Liver (tissue), 9 donors: ENCODE results near the gene CENPL. TPM values are rescaled to one million over a fixed set of nuclear protein-coding genes. Genes with fewer than 3 reads are reported as not detected.

Experiments
- DNase-seq: peaks from one replicate; pipeline ENCODE4 v3.0.0-alpha.2; 2017; ENCODE audit warnings: low spot score
- H3K27ac ChIP-seq, 2 donors: one replicate each; pipeline ENCODE4 v1.7.0; 2013; ENCODE audit warnings: inconsistent platforms in 2 of 2, low read length in 2 of 2, control low read depth in 1 of 2, low read depth in 1 of 2, mild to moderate bottlenecking in 1 of 2
- H3K27me3 ChIP-seq, 4 donors: one replicate each; pipeline versions ENCODE4 v1.6.1 to v1.7.0; 2013; ENCODE audit warnings: low read length in 3 of 4, inconsistent platforms in 1 of 4, mild to moderate bottlenecking in 1 of 4, moderate library complexity in 1 of 4; ENCODE audit not compliant: control insufficient read depth in 4 of 4, insufficient read depth in 4 of 4
- H3K36me3 ChIP-seq, 4 donors: one replicate each; pipeline versions ENCODE4 v1.6.1 to v1.7.0; 2013; ENCODE audit warnings: low read length in 3 of 4, mild to moderate bottlenecking in 3 of 4, low read depth in 1 of 4, moderate library complexity in 1 of 4; ENCODE audit not compliant: control insufficient read depth in 4 of 4, insufficient read depth in 3 of 4
- H3K4me1 ChIP-seq, 4 donors: one replicate each; pipeline versions ENCODE4 v1.6.1 to v1.7.0; 2013; ENCODE audit warnings: low read length in 3 of 4, mild to moderate bottlenecking in 3 of 4, moderate library complexity in 1 of 4; ENCODE audit not compliant: control insufficient read depth in 4 of 4, insufficient read depth in 4 of 4
- H3K4me3 ChIP-seq, 3 donors: one replicate each; pipeline versions ENCODE4 v1.6.1 to v1.7.0; 2013; ENCODE audit warnings: low read length in 3 of 3, control low read depth in 1 of 3, low read depth in 1 of 3, mild to moderate bottlenecking in 1 of 3
- H3K9ac ChIP-seq, 2 donors: one replicate each; pipeline ENCODE4 v1.7.0; 2013; ENCODE audit warnings: low read length in 2 of 2, mild to moderate bottlenecking in 2 of 2, moderate library complexity in 2 of 2, control low read depth in 1 of 2, low read depth in 1 of 2
- H3K9me3 ChIP-seq, 4 donors: one replicate each; pipeline versions ENCODE4 v1.6.1 to v1.7.0; 2013; ENCODE audit warnings: low read length in 3 of 4; ENCODE audit not compliant: control insufficient read depth in 4 of 4
- CTCF ChIP-seq: fragments of 150-350 bp; IDR thresholded peaks from 2 replicates; pipeline ENCODE4 v1.5.1; 2017; ENCODE audit warnings: improper control_type of control experiment, low read depth, low read length; ENCODE audit not compliant: missing input control
- EGR1 ChIP-seq, 2 donors: IDR thresholded peaks; 2 replicates each; pipeline ENCODE4 v1.6.1; 2016 to 2018; ENCODE audit warnings: antibody characterized with exemption in 2 of 2, low read depth in 2 of 2
- FOXA1 ChIP-seq: IDR thresholded peaks from 2 replicates; pipeline ENCODE4 v1.6.1; 2016; ENCODE audit warnings: antibody characterized with exemption
- FOXA2 ChIP-seq: IDR thresholded peaks from 2 replicates; pipeline ENCODE4 v1.6.1; 2016; ENCODE audit warnings: antibody characterized with exemption
- GABPA ChIP-seq, 2 donors: IDR thresholded peaks in 1 of 2; conservative IDR thresholded peaks in 1 of 2; 2 replicates each; pipeline ENCODE4 v1.6.1; 2016; ENCODE audit warnings: antibody characterized with exemption in 2 of 2, mild to moderate bottlenecking in 1 of 2, moderate library complexity in 1 of 2
- HNF4A ChIP-seq, 2 donors: conservative IDR thresholded peaks; 2 replicates each; pipeline ENCODE4 v1.6.1; 2016; ENCODE audit warnings: antibody characterized with exemption in 2 of 2, mild to moderate bottlenecking in 2 of 2
- JUND ChIP-seq, 2 donors: IDR thresholded peaks; 2 replicates each; pipeline ENCODE4 v1.6.1; 2016; ENCODE audit warnings: antibody characterized with exemption in 2 of 2
- MAX ChIP-seq: IDR thresholded peaks from 2 replicates; pipeline ENCODE4 v1.6.1; 2016; ENCODE audit warnings: antibody characterized with exemption
- RAD21 ChIP-seq, 2 donors: IDR thresholded peaks; 2 replicates each; pipeline ENCODE4 v1.6.1; 2016; ENCODE audit warnings: antibody characterized with exemption in 2 of 2, mild to moderate bottlenecking in 2 of 2
- RXRA ChIP-seq, 2 donors: IDR thresholded peaks; 2 replicates each; pipeline ENCODE4 v1.6.1; 2017 to 2018; ENCODE audit warnings: antibody characterized with exemption in 2 of 2, mild to moderate bottlenecking in 1 of 2
- SP1 ChIP-seq: IDR thresholded peaks from 2 replicates; pipeline ENCODE4 v1.6.1; 2018; ENCODE audit warnings: antibody characterized with exemption, mild to moderate bottlenecking
- YY1 ChIP-seq: IDR thresholded peaks from 2 replicates; pipeline ENCODE4 v1.6.1; 2016; ENCODE audit warnings: antibody characterized with exemption, mild to moderate bottlenecking
- WGBS: extraction: QIAGEN DNeasy Blood & Tissue Kit; methylation state at CpG from one replicate; pipeline ENCODE4 v1.1.7; 2013; 5-methylcytosine and 5-hydroxymethylcytosine counted together
- polyA plus RNA-seq, 2 donors: library from polyadenylated mRNA; stranded (reverse) in 1 of 2; unstranded in 1 of 2; fragments of 200-250 nt in 1 of 2; fragments of >200 nt in 1 of 2; fragmentation: Nextera tagmentation in 1 of 2; extraction: Ambion mirVana in 1 of 2; gene quantifications; one replicate each; pipeline versions ENCODE4 v1.2.1 to v1.2.3, GENCODE V29; 2013 to 2015
- total RNA-seq, 2 donors: library from RNA; depleted of rRNA; stranded (reverse); fragments of >200 nt; gene quantifications; one replicate each; pipeline ENCODE4 v1.2.3, GENCODE V29; 2014
- TF ChIP-seq, protein P1 (sequence below): IDR thresholded peaks from 2 replicates; pipeline ENCODE4 v1.6.1; 2016; ENCODE audit warnings: antibody characterized with exemption, mild to moderate bottlenecking
- TF ChIP-seq, protein P2 (sequence below): IDR thresholded peaks from 2 replicates; pipeline ENCODE4 v1.6.1; 2016; ENCODE audit warnings: antibody characterized with exemption
- TF ChIP-seq, protein P3 (sequence below): IDR thresholded peaks from 2 replicates; pipeline ENCODE4 v1.6.1; 2016; ENCODE audit warnings: antibody characterized with exemption
- donor health status: healthy.
- donor health status: healthy.
- donor health status: healthy.
- donor health status: healthy.
- donor health status: healthy.

Gene CENPL
- total and polyA plus RNA-seq, 4 donors: 0.61 to 19.1 (median 1.2) TPM

DNA sequence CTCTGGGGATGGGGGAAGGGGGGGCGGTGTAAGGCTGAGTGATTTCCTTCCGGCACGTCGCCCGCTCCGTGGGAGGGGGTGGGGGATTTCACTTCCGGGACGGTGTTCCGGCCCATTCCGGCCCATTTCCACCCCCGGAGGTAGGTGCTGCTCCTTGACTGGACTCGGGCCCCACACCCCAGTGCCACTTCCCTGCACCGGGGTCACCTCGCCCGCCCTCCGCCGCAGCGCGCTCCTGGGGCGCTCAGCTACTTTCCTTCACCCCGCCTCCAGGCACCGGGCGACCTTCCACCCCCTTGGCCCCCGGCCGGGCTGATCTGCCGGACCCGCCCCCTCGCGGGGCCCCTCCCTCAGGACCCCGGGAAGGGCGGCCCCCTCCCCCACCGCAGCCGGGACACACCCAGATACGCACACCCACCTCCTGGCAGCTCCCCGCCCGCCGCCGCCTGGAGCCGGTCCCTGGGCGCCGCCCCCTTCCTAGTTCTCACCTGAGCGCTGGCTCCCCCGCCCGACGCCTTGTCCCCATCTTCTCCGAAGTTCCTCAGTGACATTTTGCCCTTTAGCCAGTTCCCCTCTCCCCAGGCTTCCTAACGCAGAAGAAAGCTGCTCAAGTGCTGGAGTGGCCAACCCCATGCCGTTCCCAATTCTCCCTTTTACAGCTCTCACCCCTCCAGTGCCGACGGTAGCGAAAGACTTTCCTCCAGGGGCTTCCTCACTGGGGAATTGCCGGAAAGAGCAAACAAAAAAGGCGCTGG is 43.8 kb upstream of the CENPL start, which contains the start of gene ZBTB37:
Gene ZBTB37, plus strand, starts transcription at position 115 of the 755 bp plus-strand sequence. CDS start 1,846 bp downstream, outside the sequence.
- peak within 1 kb of the TSS; percentile 77 to 79 for H3K9ac ChIP-seq
- peaks cover 2 to 22% (median 12%) of the 10 kb centered on the region in 4 donors for H3K4me1 ChIP-seq
- peak within 1 kb of the TSS; percentile 81 to 98 for H3K27ac ChIP-seq
- peak within 1 kb of the TSS; percentile 79 to 92 (median 84) for H3K4me3 ChIP-seq
- peak; percentile 87 for DNase-seq
- no peaks in the 10 kb centered on the region for H3K9me3 ChIP-seq
- peaks cover 4 to 28% (median 26%) of the 10 kb centered on the region in 4 donors for H3K36me3 ChIP-seq
- no peaks in the 10 kb centered on the region for H3K27me3 ChIP-seq
- TF ChIP-seq GABPA (IDR thresholded peaks at IDR 0.05 in 1 of 2, conservative IDR thresholded peaks at IDR 0.05 in 1 of 2) (peak; percentile 67 to 85), MAX (no peak), HNF4A (conservative IDR thresholded peaks at IDR 0.05) (peak in 1 of 2 donors; percentile 6), CTCF (no peak), RAD21 (IDR thresholded peaks at IDR 0.05) (peak in 1 of 2 donors; percentile 14), EGR1 (IDR thresholded peaks at IDR 0.05; ENCODE audit: low read depth in 2 of 2) (peak; percentile 20 to 87), JUND (IDR thresholded peaks at IDR 0.05) (no peak), FOXA2 (no peak), RXRA (IDR thresholded peaks at IDR 0.05) (no peak), FOXA1 (no peak), SP1 (no peak), YY1 (no peak)
- TF ChIP-seq, protein P1, sequence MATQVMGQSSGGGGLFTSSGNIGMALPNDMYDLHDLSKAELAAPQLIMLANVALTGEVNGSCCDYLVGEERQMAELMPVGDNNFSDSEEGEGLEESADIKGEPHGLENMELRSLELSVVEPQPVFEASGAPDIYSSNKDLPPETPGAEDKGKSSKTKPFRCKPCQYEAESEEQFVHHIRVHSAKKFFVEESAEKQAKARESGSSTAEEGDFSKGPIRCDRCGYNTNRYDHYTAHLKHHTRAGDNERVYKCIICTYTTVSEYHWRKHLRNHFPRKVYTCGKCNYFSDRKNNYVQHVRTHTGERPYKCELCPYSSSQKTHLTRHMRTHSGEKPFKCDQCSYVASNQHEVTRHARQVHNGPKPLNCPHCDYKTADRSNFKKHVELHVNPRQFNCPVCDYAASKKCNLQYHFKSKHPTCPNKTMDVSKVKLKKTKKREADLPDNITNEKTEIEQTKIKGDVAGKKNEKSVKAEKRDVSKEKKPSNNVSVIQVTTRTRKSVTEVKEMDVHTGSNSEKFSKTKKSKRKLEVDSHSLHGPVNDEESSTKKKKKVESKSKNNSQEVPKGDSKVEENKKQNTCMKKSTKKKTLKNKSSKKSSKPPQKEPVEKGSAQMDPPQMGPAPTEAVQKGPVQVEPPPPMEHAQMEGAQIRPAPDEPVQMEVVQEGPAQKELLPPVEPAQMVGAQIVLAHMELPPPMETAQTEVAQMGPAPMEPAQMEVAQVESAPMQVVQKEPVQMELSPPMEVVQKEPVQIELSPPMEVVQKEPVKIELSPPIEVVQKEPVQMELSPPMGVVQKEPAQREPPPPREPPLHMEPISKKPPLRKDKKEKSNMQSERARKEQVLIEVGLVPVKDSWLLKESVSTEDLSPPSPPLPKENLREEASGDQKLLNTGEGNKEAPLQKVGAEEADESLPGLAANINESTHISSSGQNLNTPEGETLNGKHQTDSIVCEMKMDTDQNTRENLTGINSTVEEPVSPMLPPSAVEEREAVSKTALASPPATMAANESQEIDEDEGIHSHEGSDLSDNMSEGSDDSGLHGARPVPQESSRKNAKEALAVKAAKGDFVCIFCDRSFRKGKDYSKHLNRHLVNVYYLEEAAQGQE: no peak
- TF ChIP-seq, protein P2, sequence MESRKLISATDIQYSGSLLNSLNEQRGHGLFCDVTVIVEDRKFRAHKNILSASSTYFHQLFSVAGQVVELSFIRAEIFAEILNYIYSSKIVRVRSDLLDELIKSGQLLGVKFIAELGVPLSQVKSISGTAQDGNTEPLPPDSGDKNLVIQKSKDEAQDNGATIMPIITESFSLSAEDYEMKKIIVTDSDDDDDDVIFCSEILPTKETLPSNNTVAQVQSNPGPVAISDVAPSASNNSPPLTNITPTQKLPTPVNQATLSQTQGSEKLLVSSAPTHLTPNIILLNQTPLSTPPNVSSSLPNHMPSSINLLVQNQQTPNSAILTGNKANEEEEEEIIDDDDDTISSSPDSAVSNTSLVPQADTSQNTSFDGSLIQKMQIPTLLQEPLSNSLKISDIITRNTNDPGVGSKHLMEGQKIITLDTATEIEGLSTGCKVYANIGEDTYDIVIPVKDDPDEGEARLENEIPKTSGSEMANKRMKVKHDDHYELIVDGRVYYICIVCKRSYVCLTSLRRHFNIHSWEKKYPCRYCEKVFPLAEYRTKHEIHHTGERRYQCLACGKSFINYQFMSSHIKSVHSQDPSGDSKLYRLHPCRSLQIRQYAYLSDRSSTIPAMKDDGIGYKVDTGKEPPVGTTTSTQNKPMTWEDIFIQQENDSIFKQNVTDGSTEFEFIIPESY: no peak
- TF ChIP-seq, protein P3, sequence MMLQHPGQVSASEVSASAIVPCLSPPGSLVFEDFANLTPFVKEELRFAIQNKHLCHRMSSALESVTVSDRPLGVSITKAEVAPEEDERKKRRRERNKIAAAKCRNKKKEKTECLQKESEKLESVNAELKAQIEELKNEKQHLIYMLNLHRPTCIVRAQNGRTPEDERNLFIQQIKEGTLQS: no peak
- under 1% methylated on average over 53 of the region's 53 CpGs for WGBS
